HG03159 (cell line): ENCODE data around the gene GAB2.

Experiments used
- ATAC-seq: cut with Tn5 transposase; IDR thresholded peaks from one replicate; pipeline ENCODE4 v1.9.1; 2021; ENCODE audit warnings: mild to moderate bottlenecking, moderate library complexity; ENCODE audit not compliant: unreplicated experiment

The GAB2 gene

DNA sequence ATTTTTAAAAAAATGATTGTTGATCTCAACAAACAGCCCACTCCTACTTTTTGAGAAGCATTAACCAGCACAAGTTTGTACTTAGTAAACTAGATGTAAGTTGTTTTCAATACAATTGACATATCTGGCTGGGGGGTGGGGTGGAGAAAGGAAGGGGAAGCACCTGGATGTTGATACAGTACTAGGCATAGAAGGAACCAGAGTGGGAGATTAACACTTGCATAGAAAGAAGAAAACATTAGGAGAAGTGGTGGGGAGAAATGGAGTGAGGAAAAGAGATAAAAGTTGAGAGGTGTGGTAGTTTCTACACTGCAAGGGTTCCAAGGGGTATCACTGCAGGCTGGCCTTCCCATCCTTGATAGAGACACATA, 10.6 kb upstream of the GAB2 start:
- ATAC-seq, result no peak

DNA sequence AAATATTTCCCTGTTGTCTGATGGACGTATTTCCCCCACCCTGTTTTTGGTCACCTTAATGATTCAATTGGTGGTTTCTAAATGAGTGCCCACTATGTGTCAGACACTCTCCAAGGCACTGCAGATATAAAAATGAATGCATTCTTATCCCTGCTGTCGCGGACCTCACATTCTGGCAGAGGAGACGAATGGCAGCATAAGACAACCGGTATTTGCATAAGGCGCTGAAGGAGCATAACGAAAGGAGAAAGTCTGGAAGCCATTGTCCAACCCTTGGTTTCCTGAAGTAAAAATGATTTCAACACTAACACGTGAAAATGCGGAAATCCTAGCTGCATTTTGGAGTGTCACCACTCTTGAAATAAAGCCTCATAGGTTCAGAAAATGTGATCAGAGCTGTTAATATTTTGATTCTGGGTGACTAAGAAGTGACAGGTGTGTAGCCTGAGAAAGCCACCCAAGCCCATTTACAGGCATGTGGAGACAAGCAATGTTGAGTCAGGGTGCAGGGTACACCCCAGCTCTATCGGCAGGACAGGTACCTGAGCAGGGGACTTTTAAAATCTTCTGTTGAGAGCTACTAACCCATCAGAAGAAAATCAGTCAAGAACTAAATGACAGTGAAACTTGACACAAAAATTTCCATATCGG, 10.1 kb upstream of the GAB2 start:
- ATAC-seq, result no peak

DNA sequence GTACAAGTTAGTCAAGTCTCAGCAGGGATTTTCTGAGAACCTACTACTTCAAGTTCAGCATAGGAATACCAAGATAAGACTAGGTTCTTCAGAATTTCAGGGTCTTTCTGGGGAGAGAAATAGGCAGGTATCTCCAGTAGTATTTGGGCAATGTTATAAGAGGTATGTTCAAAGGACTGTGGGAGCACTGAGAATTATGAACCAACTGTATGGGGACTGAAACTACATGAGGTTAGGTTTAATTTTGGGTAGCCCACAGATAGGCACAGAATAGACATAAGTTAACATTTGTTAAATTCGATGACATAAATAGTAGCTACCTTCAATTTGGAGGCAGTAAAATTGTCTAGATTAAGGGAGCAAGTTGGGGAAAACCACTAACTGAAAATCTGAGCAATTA, 9.2 kb upstream of the GAB2 start:
- ATAC-seq, result no peak

DNA sequence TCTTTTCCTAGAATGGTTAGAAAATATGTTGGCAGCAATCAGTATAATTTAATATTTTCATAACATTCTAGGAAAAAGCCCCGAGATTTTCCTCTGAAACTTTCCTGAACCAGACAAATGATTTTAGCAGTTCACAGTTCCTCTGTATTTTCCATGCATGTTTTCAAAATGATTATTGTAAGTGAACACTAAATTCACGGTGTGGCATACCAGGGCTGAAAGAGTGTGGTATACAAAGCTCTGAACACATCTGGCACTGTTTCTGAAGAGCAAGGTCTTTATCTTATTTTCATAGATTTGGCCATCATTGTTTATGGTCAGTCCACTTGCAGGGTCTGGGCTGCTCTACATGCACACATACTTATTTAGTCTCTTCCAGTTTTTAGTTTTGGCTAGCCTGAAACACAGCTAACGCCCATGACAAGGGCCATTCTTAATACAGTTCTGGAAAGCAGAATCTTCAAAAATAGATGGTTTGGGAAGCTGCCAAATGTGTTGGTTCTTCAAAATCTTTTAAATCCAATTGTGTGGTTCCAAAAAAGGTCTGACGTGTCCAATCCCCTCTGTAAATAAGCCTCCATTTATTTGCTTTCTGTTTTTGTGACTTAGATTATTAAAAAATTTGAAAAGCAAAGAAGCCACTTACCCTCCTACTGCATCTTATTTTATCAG, 7.9 kb upstream of the GAB2 start:
- no peak for ATAC-seq

DNA sequence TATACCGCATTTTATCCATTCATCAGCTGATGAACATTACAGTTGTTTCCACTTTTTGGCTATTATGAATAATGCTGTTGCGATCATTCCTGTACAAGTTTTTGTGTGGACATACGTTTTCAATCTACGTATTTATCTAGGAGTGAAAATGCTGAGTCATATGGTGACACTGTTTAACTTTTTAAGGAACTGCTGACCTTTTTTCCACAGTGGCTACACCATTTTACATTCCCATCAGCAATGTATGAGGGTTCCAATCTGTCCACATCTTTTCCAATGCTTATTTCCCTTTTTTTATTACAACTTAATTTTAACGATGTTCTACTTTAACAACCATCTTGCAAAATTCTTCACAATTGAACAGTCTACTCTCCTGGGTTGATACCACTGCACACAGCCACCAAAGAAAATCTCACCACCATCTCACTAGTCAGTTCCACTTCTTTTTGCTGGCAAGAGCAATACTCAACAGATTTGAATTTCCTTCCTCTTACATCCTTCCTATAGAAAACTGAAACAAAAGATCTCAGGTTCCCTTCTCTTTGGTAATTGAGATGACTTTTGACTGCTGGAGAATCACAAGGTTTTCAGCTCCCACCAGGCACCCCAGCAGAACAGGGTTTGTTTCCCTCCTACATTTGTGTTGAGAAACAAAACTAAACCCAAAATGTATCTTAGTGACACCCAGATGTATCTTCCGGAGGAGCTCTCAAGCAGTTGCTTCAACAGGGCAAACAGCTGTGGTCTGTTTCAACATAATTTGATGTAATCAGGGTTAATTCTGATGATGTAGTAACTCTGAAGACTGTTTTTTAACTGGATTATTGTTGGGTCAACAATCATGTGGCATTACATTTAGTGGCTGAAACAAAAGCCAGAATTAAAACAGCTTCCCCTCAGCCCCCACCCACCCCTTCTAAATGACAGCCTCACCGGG, 7.0 kb upstream of the GAB2 start:
- ATAC-seq, result no peak

DNA sequence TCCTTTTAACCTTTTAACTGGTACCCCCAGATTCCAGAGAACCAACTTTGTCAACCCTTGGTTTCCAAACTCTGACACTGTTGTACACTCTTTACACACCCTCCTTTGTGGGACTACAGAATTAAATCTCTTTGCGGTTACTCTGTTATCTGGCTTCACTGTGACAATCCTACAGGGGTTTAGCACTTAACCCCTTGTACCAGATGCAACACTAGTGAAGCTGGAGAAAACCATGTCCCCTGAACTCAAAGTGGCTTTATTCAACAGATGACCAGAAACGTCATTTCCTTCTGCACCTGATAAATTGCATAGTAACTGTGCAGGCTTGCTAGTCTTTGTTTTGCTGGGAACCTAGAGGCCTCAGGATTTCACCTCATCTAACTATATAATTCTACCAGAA, 5.6 kb upstream of the GAB2 start:
- ATAC-seq, result no peak

DNA sequence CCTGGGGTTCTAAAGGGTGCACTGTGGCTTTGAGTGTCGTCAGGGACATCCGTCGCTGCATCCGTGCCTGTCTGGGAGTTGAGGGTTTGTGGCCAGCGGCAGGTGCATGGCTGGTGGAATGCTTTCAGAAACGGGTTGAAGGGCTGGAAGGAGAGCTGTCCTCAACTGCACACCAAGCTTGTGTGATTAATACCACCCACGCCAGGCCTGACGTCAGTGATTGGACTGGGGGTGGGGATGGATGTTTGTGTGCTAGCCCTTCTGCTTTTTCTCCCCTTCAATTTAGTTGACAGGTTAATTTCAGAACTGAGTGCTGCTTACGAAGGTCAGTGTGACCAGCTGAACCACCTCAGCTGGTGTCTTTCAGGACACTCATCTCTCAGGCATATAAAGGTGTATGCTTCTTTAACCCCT, 3.2 kb upstream of the GAB2 start:
- no peak for ATAC-seq

DNA sequence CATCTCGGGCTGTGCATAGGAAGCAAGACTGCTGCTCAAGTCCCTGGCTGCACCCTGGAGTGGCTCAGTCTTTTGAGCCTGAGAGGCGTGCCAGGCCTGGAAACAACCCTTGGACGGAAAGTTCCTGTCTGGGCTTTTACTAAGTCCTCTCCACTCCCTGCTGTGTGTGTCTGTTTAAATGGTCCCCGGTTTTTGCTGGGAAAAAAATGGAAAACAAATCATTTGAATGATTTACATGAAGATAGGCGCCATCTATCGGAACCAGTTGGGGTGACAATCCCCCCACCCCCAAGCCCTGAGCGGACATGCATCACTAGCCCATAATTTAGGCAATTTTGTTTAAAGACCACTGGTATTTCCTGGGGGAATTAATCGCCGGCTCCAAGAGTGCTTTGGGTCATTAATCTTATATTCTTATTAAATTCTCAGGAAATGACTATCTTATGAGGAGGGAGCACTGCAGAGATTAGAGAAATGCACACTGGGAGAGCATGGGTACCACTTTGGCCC, 2.7 kb upstream of the GAB2 start:
- no peak for ATAC-seq

DNA sequence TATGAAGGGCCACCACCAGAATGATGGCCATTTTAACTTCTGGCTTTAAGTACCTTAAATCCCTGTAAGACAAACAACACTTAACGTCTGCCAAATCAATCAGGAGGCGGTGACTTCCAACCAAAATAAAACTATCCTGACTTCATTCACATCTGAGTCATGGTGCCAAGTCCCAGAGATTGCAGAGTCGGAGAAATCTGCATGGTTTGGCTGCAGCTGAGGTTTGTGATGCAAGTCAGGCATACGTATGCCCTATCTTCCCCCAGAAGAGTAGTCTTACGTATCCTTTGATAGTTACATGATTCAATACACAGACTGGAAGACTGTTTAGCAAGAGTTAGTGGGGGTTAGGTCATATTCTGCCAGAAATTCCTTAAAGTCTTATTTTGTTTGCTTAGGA, 1.7 kb upstream of the GAB2 start:
- no peak for ATAC-seq

DNA sequence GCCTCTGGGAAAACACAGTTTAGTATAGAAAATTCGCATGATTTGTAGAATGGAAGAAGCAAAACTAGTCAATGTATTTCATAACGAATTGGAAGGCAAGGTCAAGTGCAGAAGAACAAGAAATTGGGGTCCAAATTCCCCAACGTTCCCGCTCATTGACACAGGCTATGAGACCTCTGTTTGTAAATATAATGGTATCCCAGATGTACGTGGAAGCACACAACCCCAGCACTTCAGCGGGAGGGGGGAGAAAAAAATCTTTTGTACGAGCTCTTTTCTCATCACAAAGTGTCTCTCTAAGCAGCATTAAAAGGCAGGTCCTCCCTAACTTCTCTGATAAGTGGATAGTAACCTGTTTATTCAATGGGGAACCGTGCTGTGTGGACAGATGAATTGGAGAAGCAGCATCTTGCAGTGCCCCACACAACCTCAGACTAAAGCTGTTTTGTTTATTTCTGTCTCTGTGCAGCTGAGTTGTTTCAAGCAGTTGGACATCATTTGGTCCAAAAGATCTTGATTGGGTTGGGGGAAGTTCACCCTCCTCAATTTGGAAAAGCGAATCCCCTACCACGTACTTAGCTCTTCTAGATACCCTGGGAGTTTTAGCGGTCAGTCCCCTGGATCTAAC, 1.1 kb upstream of the GAB2 start:
- no peak for ATAC-seq

DNA sequence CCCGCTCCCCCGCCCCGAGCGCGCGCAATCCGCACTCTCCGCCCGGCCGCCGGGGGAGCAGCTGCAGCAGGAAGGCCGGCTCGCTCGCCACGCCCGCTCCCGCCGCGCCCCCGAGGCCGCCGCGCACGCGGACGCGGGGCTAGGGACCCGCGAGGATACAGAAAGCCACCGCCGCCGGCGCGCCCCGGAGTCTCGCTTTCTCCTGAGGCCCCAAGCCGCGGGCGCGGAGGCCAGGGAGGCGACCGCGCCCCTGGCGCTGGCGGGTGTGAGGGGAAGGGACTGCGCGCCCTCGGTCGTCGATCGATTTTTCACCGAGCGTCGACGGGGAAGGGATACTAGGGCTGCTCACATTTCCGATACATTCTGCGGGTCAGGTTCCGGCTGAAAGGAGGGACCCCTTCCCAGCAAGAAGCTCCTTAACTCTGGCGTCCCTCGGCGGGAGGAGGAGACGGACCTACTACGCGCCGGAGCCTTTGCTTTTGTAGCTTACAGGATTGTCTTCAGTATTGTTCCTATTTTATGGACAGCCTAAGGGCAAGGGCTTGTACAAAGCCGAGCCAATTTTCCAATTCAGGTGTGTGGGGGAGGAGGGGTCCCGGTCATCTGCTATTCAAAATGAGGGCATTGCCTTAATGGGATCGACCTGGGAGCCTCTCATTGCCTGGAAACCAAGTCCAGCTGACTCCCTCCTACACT, 416 bp upstream of the GAB2 start:
- peak; percentile 48 for ATAC-seq

DNA sequence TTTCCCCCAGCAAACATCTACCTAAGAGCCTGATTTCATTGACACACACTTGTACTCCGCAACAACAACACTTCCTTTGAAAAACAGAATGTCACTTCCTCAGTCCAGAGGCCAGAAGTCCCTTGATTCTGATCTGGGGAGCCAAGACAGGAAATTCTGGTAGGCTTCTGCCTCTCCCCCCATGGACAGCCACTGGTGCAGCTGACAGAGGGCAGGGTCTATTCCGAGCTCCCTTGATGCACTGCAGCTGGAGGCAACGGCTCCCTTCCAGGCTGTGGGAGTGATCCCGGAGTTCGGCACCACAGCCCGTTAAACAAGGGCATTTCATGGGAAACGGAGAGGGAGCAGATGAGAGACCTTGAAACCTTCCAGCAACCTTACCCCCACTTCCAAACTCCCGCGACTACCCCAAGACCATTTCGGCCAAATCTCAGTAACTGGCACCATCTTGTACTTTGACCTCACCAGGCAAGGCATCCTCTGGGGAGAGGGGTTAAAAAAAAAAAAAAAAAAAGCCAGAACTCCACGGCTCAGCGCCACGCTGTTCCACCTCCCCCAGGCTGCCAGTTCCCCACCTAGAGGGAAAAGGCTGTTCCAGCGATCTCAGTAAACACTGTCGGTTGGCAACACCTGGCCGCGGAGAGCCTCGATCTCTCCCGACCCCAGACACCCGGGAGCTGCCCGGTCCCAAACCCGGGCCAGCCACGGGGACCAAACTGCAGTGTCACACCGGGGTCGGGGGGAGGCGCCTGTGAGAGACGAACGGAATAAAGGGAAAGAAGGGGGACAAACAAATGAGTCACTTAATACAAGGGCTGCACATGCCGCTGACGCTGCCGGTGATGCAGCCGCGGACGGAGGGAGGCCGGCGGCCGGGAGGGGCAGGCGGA, 1.1 kb downstream of the GAB2 start:
- ATAC-seq, result peak; percentile 49

DNA sequence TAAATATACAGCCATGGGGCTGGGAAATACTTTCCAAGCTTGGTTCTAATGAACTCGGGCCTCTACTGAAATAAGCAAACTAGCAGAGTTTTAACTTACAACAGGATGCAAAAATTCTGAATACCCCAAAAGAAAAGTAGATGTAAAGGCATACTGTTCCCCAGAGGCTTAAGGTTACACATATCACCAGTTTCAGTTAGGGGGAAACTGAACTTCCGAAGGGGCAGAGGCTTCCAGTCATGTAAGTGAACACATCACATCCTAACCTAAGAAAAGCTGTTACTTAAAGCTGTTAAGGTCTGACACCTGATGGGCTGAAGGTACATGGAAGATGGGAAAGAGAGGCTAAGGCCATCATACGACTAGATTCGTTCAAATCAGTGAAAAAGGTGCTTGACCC, 2.3 kb downstream of the GAB2 start:
- ATAC-seq, result no peak

DNA sequence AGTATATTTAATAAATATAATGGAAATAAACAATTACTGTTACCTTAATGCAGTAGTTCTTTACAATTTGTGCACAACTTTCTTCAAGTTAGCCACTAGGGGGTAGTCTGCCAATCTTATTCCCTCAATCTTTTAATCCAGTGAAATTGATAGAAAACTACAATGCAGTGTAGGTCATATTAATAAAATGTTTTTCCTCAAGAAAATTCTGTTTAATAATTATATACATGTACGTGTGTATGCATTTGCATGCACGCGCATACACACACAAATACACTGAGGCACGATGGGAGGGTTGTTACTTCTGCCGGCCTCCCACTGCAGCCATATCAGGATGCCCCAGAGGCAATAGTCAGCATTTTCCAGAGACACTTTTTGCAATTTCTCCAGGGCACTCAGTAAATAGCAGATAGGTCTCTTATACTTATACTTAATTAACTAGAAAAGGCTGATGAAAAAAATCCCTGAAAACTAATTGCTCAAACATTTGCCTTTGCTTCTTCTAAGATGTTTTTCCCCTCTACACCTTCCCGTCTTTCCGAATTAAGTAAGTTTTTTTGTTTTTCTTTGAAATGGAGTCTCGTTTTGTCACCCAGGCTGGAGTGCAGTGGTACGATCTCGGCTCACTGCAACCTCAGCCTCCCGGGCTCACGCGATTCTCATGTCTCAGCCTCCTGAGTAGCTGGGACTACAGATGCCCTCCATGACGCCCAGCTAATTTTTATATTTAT, 3.1 kb downstream of the GAB2 start:
- ATAC-seq, result no peak

DNA sequence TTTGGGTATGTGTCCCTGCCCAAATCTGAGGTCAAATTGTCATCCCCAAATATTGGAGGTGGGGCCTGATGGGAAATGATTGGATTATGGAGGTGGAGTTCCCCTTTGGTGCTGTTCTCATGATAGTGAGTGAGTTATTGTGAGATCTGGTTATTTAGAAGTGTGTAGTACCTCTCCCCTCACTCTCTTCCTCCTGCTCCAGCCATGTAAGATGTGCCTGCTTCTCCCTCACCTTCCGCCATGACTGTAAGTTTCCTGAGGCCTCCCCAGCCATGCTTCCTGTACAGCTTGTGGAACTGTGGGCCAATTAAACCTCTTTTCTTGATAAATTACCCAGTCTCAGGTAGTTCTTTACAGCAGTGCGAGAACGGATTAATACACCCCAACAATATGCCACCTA, 9.0 kb downstream of the GAB2 start:
- no peak for ATAC-seq

DNA sequence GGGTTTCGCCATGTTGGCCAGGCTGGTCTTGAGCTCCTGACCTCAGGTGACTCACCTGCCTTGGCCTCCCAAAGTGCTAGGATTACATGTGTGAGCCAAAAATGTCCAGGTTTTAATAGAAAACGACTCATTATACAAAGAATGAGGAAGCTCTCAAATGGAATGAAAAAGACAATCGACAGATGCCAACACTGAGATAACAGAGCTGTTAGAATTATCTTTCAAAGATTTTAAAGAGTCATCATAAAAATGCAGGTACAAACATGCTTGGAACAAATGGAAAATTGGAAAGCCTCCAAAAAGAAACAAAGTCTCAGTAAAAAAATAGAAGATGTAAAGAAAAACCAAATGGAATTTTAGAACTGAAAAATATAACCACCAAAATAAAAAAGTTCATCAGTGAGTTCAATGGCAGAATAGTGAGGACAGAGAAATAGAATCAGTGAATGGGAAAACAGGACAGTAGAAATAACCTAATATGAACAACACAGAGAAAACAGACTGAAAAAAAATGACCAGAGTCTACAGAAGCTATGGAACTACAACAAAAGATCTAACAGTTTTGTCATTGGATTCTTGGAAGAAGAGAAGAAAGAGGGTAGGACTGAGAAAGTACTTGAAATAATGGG, 10.9 kb downstream of the GAB2 start:
- ATAC-seq, result no peak

DNA sequence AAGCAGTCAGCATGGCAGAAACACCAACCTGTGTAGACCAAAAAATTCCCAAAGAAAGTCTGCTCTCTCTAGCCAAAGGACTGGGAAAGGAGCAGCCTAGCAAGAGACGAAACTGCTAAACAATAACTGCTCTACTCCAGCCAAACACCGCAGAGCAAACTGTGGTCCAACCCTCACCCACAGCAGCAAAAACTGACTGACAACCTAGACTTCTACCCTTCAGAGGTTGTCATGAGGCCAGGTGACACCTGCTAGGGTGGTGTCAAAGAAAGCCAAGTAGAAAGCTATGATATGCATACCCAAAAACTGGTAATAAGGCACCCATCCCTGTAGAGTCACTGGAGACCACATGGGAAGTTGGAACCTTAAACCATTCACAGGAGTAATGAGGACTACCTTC, 11.8 kb downstream of the GAB2 start:
- ATAC-seq, result no peak

DNA sequence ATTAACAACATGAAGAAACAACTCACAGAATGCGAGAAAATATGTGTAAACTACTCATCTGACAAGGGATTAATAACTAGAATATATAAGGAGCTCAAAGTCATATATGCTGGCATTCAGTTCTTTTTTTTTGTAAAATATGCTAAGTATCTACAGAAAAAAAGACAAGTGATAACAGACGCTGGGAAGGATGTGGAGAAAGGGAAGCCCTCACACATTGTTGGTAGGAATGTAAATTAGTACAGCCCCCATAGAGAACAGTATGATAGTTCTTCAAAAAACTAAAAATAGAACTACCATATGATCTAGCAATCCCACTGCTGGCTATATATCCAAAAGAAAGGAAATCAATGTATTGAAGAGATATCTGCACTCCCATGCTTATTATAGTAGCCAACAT, 13.8 kb downstream of the GAB2 start:
- no peak for ATAC-seq

DNA sequence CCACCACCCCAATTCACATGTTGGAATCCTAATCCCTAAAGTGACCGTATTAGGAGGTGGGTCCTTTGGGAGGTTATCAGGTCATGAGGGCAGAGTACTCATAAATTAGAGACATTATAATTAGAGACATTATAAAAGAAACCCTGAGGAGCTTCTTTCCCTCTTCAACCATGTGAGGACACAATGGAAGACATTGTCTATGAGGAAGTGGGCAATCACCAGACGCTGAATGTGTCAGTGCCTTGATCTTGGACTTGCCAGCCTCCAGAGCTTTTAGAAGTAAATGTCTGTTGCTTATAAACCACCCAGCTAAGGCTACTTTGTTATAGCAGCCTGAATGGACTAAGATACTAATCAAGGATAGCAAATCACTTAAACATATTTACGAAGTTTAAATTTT, 14.8 kb downstream of the GAB2 start:
- ATAC-seq, result no peak
